Measurements from ENCODE around the gene TMEM26.
"Not testable (repeated sequence)": the region's sequence is repeated elsewhere in the genome, so short reads cannot be mapped to it uniquely, and the experiment has no call there.

TMEM26 gene

GRCh38 chr10:61400524-61400923, 52.7 kb downstream of the TMEM26 start:
- no peak for DNase-seq (ENCODE audit: low read depth in 2 of 2)

- DNase-seq (ENCODE audit: low read depth in 2 of 2), result no peak
These were observed 53.8 kb downstream of the TMEM26 start for GRCh38 chr10:61399406-61399805.

- no peak for DNase-seq (ENCODE audit: low read depth in 2 of 2)
These were observed 54.6 kb downstream of the TMEM26 start for GRCh38 chr10:61398366-61399129.

GRCh38 chr10:61397175-61397986, 55.8 kb downstream of the TMEM26 start:
- DNase-seq (ENCODE audit: low read depth in 2 of 2), result no peak

GRCh38 chr10:61391281-61391680, 61.9 kb downstream of the TMEM26 start:
- no peak for DNase-seq (ENCODE audit: low read depth in 2 of 2)

GRCh38 chr10:61390851-61391250, 62.3 kb downstream of the TMEM26 start:
- no peak for DNase-seq (ENCODE audit: low read depth in 2 of 2)

- DNase-seq (ENCODE audit: low read depth in 2 of 2), result no peak
These were observed 63.3 kb downstream of the TMEM26 start for GRCh38 chr10:61389887-61390286.

- not testable (repeated sequence) for DNase-seq (ENCODE audit: low read depth in 2 of 2)
These were observed 64.2 kb downstream of the TMEM26 start for GRCh38 chr10:61388986-61389385.

- DNase-seq (ENCODE audit: low read depth in 2 of 2), result no peak
These were observed 67.8 kb downstream of the TMEM26 start for GRCh38 chr10:61385231-61386001.

GRCh38 chr10:61381153-61381552, 72.0 kb downstream of the TMEM26 start:
- DNase-seq (ENCODE audit: low read depth in 2 of 2), result not testable (repeated sequence)

- DNase-seq (ENCODE audit: low read depth in 2 of 2), result no peak
These were observed 74.3 kb downstream of the TMEM26 start for GRCh38 chr10:61378865-61379264.

GRCh38 chr10:61376908-61377368, 76.2 kb downstream of the TMEM26 start:
- no peak for DNase-seq (ENCODE audit: low read depth in 2 of 2)

GRCh38 chr10:61376377-61376776, 76.8 kb downstream of the TMEM26 start:
- DNase-seq (ENCODE audit: low read depth in 2 of 2), result no peak

- DNase-seq (ENCODE audit: low read depth in 2 of 2), result no peak
These were observed 86.8 kb downstream of the TMEM26 start for GRCh38 chr10:61366365-61366764.

- no peak for DNase-seq (ENCODE audit: low read depth in 2 of 2)
These were observed 88.6 kb downstream of the TMEM26 start for GRCh38 chr10:61364619-61365018.

- no peak for DNase-seq (ENCODE audit: low read depth in 2 of 2)
These were observed 90.2 kb downstream of the TMEM26 start for GRCh38 chr10:61363006-61363405.

- no peak for DNase-seq (ENCODE audit: low read depth in 2 of 2)
These were observed 93.7 kb downstream of the TMEM26 start for GRCh38 chr10:61359452-61359851.

GRCh38 chr10:61357687-61358086, 95.5 kb downstream of the TMEM26 start:
- no peak for DNase-seq (ENCODE audit: low read depth in 2 of 2)
